GM19035 (cell line): Measurements from ENCODE around the gene KCNQ1.

Source experiments
- ATAC-seq: cut with Tn5 transposase; IDR thresholded peaks from one replicate; pipeline ENCODE4 v1.9.1; 2021; ENCODE audit not compliant: unreplicated experiment

Gene KCNQ1

GRCh38 chr11:2577031-2577990 is 132.5 kb downstream of the KCNQ1 start:
- ATAC-seq, result no peak

GRCh38 chr11:2577991-2578928 is 133.5 kb downstream of the KCNQ1 start:
- no peak for ATAC-seq

GRCh38 chr11:2578929-2579270 is 134.1 kb downstream of the KCNQ1 start:
- ATAC-seq, result no peak

- no peak for ATAC-seq
Observed at GRCh38 chr11:2579315-2580060, 134.7 kb downstream of the KCNQ1 start.

GRCh38 chr11:2580061-2580421 is 135.2 kb downstream of the KCNQ1 start:
- no peak for ATAC-seq

- no peak for ATAC-seq
Observed at GRCh38 chr11:2580571-2581001, 135.8 kb downstream of the KCNQ1 start.

GRCh38 chr11:2581151-2581930 is 136.5 kb downstream of the KCNQ1 start:
- no peak for ATAC-seq

- ATAC-seq, result no peak
Observed at GRCh38 chr11:2581931-2582350, 137.1 kb downstream of the KCNQ1 start.

- ATAC-seq, result no peak
Observed at GRCh38 chr11:2582351-2582945, 137.6 kb downstream of the KCNQ1 start.

- ATAC-seq, result no peak
Observed at GRCh38 chr11:2582946-2583604, 138.3 kb downstream of the KCNQ1 start.

GRCh38 chr11:2583605-2583958 is 138.8 kb downstream of the KCNQ1 start:
- no peak for ATAC-seq

- ATAC-seq, result no peak
Observed at GRCh38 chr11:2584434-2584811, 139.6 kb downstream of the KCNQ1 start.

- no peak for ATAC-seq
Observed at GRCh38 chr11:2584812-2585565, 140.2 kb downstream of the KCNQ1 start.

- no peak for ATAC-seq
Observed at GRCh38 chr11:2585566-2586086, 140.8 kb downstream of the KCNQ1 start.

GRCh38 chr11:2586087-2586792 is 141.4 kb downstream of the KCNQ1 start:
- no peak for ATAC-seq

GRCh38 chr11:2586793-2587131 is 142.0 kb downstream of the KCNQ1 start:
- no peak for ATAC-seq

GRCh38 chr11:2587132-2587930 is 142.5 kb downstream of the KCNQ1 start:
- no peak for ATAC-seq
